ENCODE measurements around the gene CCL5. TPM values are rescaled to one million over a fixed set of nuclear protein-coding genes. Genes with fewer than 3 reads are reported as not detected.

Gene CCL5
- total RNA-seq, 1 donor, result 0.36 TPM

DNA sequence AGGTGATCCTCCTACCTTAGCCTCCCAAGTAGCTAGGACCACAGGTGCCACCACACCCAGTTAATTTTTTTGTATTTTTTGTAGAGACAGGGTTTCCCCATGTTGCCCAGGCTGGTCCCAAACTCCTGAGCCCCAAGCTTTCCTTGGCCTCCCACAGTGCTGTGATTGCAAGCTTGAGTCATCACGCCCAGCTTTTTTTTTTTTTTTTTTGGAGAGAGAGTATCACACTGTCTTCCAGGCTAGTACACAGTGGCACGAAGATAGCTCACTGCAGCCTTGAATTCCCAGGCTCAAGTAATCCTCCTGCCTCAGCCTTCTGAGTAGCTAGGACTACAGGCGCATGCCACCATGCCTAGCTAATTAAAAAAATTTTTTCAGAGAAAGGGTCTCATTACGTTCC, 38.7 kb downstream of the CCL5 start:
- H3K4me3 ChIP-seq (ENCODE audit: insufficient read depth, low read length), result no peak overlapping the region
- peaks cover 87% of the 10 kb centered on the region for H3K36me3 ChIP-seq (ENCODE audit: insufficient read depth, low read length)
- TF ChIP-seq, protein P1, sequence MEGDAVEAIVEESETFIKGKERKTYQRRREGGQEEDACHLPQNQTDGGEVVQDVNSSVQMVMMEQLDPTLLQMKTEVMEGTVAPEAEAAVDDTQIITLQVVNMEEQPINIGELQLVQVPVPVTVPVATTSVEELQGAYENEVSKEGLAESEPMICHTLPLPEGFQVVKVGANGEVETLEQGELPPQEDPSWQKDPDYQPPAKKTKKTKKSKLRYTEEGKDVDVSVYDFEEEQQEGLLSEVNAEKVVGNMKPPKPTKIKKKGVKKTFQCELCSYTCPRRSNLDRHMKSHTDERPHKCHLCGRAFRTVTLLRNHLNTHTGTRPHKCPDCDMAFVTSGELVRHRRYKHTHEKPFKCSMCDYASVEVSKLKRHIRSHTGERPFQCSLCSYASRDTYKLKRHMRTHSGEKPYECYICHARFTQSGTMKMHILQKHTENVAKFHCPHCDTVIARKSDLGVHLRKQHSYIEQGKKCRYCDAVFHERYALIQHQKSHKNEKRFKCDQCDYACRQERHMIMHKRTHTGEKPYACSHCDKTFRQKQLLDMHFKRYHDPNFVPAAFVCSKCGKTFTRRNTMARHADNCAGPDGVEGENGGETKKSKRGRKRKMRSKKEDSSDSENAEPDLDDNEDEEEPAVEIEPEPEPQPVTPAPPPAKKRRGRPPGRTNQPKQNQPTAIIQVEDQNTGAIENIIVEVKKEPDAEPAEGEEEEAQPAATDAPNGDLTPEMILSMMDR (IDR thresholded peaks at IDR 0.05; ENCODE audit: extremely low read depth, low read depth, low read length), result no peak
- no peak overlapping the region for H3K27ac ChIP-seq (ENCODE audit: low read depth, low read length)
- H3K79me2 ChIP-seq (ENCODE audit: insufficient read depth, low read length), result peaks cover 4% of the 10 kb centered on the region
- peaks cover 4% of the 10 kb centered on the region for H3K4me1 ChIP-seq (ENCODE audit: insufficient read depth, low read length)
- no peaks in the 10 kb centered on the region for H3K9me3 ChIP-seq (ENCODE audit: low read depth, low read length)
- H3K27me3 ChIP-seq (ENCODE audit: insufficient read depth, low read length), result no peaks in the 10 kb centered on the region
- no peak overlapping the region for H3K4me2 ChIP-seq (ENCODE audit: insufficient read depth, low read length)
- H4K20me1 ChIP-seq (ENCODE audit: insufficient read depth, low read length), result peaks cover 14% of the 10 kb centered on the region
- peak; percentile 61 for DNase-seq (ENCODE audit: insufficient read length, low spot score, missing footprints)
- no peak overlapping the region for H2AFZ ChIP-seq (ENCODE audit: low read length)

GRCh38 chr17:35841101-35841500, 39.1 kb downstream of the CCL5 start:
- no peaks in the 10 kb centered on the region for H3K27me3 ChIP-seq (ENCODE audit: insufficient read depth, low read length)
- H3K79me2 ChIP-seq (ENCODE audit: insufficient read depth, low read length), result peaks cover 4% of the 10 kb centered on the region
- peaks cover 89% of the 10 kb centered on the region for H3K36me3 ChIP-seq (ENCODE audit: insufficient read depth, low read length)
- H3K4me1 ChIP-seq (ENCODE audit: insufficient read depth, low read length), result peaks cover 1% of the 10 kb centered on the region
- TF ChIP-seq, protein P1 (IDR thresholded peaks at IDR 0.05; ENCODE audit: extremely low read depth, low read depth, low read length), result no peak
- H4K20me1 ChIP-seq (ENCODE audit: insufficient read depth, low read length), result peaks cover 12% of the 10 kb centered on the region
- no peak overlapping the region for H3K27ac ChIP-seq (ENCODE audit: low read depth, low read length)
- H3K4me3 ChIP-seq (ENCODE audit: insufficient read depth, low read length), result no peak overlapping the region
- H3K9me3 ChIP-seq (ENCODE audit: low read depth, low read length), result no peaks in the 10 kb centered on the region
- no peak overlapping the region for H2AFZ ChIP-seq (ENCODE audit: low read length)
- H3K4me2 ChIP-seq (ENCODE audit: insufficient read depth, low read length), result no peak overlapping the region
- peak; percentile 68 for DNase-seq (ENCODE audit: insufficient read length, low spot score, missing footprints)

DNA sequence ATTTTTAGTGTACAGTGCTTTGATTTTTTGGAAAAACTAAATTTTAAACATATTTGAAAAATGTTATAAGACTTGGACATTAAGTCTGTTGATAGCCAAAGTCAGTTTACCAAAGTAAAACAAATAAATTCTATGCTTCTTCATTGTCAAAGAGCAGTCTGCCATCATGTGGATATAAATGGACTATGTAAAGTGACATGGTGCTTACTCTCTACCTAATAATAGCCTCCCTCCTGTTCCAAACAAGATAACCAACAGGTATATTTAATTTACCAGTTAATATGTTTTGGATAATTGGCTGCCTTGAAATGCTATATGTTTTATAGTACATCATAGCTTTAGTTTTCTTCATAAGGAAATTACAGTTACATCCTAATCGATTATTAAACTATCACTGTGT, 55.0 kb downstream of the CCL5 start:
- Histone ChIP-seq H3K79me2 (ENCODE audit: insufficient read depth, low read length) (peaks cover 20% of the 10 kb centered on the region), H4K20me1 (ENCODE audit: insufficient read depth, low read length) (peaks cover 8% of the 10 kb centered on the region), H3K27ac (ENCODE audit: low read depth, low read length) (no peak overlapping the region), H3K9me3 (ENCODE audit: low read depth, low read length) (no peaks in the 10 kb centered on the region), H3K4me1 (ENCODE audit: insufficient read depth, low read length) (no peaks in the 10 kb centered on the region), H3K4me3 (ENCODE audit: insufficient read depth, low read length) (no peak overlapping the region), H2AFZ (ENCODE audit: low read length) (no peak overlapping the region), H3K36me3 (ENCODE audit: insufficient read depth, low read length) (peaks cover 73% of the 10 kb centered on the region), H3K4me2 (ENCODE audit: insufficient read depth, low read length) (no peak overlapping the region), H3K27me3 (ENCODE audit: insufficient read depth, low read length) (no peaks in the 10 kb centered on the region)
- TF ChIP-seq, protein P1 (IDR thresholded peaks at IDR 0.05; ENCODE audit: extremely low read depth, low read depth, low read length), result no peak
- DNase-seq (ENCODE audit: insufficient read length, low spot score, missing footprints), result no peak

Small RNA genes lying within 50 kb of the gene (small RNA-seq; reads per million reads assigned to genes)
- gene RF00100, result 231 reads per million, percentile 98 among the genes with 10 or more reads in this experiment

Other genes with a start within 250 kb of the CCL5 start
- 2.7 and 4.0 TPM in 2 replicates for gene RASL10B, start 148.7 kb downstream of the CCL5 start, total RNA-seq
- gene GAS2L2, start 127.1 kb downstream of the CCL5 start, total RNA-seq, result not detected in 2 replicates
- not detected in 2 replicates for gene C17orf50, start 119.5 kb downstream of the CCL5 start, total RNA-seq
- 1.2 and 1.8 TPM in 2 replicates for gene MMP28, start 84.7 kb downstream of the CCL5 start, total RNA-seq
- gene TAF15, start 70.9 kb downstream of the CCL5 start, total RNA-seq, result 53.3 and 55.0 TPM in 2 replicates
- gene HEATR9, start 11.5 kb downstream of the CCL5 start, total RNA-seq, result not detected in 2 replicates
- gene RDM1, start 50.4 kb upstream of the CCL5 start, total RNA-seq, result 0.29 and 0.36 TPM in 2 replicates
- not detected in 2 replicates for gene LYZL6, start 63.4 kb upstream of the CCL5 start, total RNA-seq
- not detected in 2 replicates for gene CCL16, start 101.1 kb upstream of the CCL5 start, total RNA-seq
- gene CCL14, start 106.4 kb upstream of the CCL5 start, total RNA-seq, result not detected in 2 replicates
- gene CCL15, start 121.2 kb upstream of the CCL5 start, total RNA-seq, result not detected in 2 replicates
- gene CCL23, start 137.6 kb upstream of the CCL5 start, total RNA-seq, result not detected in 2 replicates
- gene CCL18, start 183.9 kb upstream of the CCL5 start, total RNA-seq, result 0.36 TPM in 1 of 2 replicates, not detected in the other
- gene CCL3, start 209.8 kb upstream of the CCL5 start, total RNA-seq, result 0.29 and 0.36 TPM in 2 replicates
- 0.36 TPM in 1 of 2 replicates, not detected in the other for gene CCL4, start 223.5 kb upstream of the CCL5 start, total RNA-seq

All from osteoblast (primary cell).